ENCODE measurements around the gene HSD17B13.
"Not testable (repeated sequence)": the region's sequence is repeated elsewhere in the genome, so short reads cannot be mapped to it uniquely, and the experiment has no call there.

The HSD17B13 gene, protein sequence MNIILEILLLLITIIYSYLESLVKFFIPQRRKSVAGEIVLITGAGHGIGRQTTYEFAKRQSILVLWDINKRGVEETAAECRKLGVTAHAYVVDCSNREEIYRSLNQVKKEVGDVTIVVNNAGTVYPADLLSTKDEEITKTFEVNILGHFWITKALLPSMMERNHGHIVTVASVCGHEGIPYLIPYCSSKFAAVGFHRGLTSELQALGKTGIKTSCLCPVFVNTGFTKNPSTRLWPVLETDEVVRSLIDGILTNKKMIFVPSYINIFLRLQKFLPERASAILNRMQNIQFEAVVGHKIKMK

DNA sequence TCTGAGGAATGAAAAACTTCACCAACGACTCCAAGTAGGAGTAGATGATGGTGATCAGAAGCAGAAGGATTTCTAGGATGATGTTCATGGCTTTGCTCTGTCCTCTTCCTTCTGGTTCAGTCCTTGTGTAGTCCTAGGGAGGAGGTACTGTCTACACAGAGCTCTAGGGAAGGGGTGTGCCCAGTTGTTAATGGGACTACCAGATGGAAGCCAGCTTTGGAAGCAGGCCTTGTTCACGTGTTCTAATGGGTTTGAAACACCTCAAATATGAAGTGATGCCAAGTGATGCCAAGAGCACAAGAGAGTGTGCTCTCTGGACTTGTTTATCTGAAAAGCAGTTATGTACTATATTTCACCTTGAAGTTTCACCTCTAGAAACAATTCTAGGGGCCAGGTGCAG, at the start of gene HSD17B13:
TSS of gene HSD17B13 (minus strand) at position 129 of the 400 bp plus-strand sequence. CDS start at position 88, 41 bp downstream.
- DNase-seq (ENCODE audit: low read depth in 2 of 2), result no peak

GRCh38 chr4:87370068-87370467, 47.4 kb upstream of the HSD17B13 start:
- DNase-seq (ENCODE audit: low read depth in 2 of 2), result no peak

DNA sequence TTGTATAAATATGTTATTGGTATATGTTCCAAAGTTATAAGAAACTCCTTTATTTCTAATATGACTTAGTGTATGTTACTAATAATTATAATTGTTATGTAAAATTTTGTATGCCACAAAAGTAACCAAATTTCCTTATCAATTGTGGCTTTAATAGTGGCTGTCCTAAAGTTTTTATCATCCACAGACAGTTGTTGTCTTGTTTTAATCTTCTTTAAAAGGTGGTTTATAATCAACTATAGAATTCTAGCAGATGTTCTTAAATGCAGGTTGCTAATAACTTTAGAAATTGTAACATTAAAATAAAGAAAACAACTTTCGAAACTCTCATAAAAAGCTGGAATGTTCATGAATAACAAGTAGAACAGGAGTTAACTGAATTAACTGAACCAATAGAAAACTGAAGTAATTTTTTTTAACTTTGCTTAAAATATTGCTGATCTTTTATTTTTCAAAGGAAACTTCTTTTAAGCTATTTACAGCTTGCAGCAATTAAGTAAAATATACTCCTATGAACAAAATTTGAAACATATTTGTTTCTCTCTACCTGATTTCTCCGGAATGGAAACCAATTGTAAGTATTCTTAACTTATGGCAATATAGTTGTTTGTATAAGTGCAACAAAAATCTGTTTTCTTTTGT, 44.0 kb upstream of the HSD17B13 start:
- no peak for DNase-seq (ENCODE audit: low read depth in 2 of 2)

- no peak for DNase-seq (ENCODE audit: low read depth in 2 of 2)
Observed at GRCh38 chr4:87365348-87365747, 42.7 kb upstream of the HSD17B13 start.

DNA sequence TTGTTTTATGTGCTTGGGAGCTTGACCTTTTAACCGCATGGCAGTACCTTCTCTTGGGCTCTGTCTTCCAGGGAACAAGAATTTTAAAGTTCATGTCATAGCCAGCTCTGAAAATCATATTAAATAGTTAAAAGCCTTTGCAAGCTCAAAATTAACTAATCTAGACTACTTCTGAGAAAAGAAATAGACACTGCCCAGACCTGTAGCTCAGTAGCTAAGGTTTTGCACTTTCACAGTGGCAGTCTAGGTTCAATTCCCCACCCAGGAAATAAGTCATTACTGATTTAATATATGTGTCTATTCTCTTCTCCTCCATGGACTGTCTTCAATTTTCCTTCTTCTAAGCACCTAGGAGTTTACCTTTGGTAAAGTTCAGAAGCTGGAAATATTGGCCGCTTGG, 40.9 kb upstream of the HSD17B13 start:
- DNase-seq (ENCODE audit: low read depth in 2 of 2), result no peak

DNA sequence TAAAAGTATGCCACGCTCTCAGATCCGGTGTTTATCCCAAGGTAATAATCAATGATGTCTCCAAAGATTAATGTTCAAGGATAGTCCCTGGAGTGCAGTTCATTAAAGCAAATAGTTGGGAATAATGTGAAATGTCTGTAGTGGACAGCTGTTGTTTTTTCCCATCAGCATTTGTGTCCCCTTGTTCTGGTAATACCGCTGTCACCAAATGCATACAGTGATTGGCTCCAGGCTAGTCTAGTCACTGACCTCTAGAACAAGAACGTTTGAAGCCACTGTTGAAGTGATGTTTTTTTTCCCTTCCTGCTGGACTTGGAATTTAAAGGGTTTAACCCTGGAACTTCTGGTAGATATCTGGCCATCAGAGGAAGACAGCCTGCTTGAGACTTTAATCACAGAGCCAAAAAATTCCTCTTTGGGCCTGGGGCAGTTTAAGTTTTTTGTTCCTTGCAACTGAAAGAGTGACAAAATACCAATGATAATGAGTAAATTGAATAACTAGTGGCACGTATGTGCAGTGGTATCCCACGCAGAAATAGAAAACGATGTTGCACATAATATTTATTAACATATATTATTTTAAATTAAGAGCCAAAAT, 37.8 kb upstream of the HSD17B13 start:
- DNase-seq (ENCODE audit: low read depth in 2 of 2), result no peak

DNA sequence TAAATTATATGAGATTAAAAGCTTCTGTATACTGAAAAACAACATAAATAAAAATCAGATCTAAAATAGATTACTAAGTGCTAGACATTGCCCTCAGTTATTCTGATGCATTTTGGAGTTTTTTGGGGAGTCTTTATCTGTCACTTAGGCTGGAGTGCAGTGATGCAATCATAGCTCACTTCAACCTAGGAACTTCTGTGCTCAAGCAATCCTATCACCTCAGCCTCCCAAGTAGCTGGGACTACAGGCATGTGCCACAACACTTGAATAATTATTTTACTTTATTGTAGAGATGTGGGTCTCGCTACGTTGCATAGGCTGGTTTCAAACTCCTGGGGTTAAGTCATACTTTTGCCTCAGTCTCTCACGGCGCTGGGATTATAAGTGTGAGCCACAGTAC, 36.6 kb upstream of the HSD17B13 start:
- no peak for DNase-seq (ENCODE audit: low read depth in 2 of 2)

DNA sequence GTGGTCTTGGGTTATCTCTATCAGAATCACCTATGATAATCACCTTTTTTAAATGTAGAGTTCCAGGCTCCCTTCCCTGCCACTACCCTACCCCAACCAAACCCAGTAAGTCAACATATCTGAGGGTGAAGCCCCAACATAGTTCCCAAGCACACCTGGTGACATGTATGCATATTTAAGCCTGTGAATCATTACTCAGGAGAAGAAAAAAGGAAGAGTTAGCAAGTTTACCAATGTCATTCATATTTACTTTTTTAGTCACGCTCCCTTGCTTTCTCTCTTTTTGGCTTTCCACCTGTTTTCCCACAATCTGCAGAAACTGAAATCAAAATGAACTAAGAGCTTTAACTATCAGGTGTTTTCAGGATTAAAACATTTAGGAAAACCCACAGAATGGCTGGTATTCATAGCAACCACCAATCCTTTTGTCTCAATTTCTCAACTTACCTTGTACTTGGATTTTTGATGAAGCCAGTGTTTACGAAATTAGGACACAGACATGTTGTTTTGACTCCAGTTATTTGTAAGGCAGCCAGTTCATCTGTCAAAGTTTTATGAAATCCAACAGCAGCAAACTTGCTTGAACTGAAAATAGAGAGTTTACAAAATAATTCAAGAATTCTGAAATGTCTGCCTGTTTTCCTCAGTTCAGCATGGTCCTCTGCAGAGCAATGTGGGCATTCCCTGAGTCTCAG, 34.3 kb upstream of the HSD17B13 start:
- no peak for DNase-seq (ENCODE audit: low read depth in 2 of 2)

DNA sequence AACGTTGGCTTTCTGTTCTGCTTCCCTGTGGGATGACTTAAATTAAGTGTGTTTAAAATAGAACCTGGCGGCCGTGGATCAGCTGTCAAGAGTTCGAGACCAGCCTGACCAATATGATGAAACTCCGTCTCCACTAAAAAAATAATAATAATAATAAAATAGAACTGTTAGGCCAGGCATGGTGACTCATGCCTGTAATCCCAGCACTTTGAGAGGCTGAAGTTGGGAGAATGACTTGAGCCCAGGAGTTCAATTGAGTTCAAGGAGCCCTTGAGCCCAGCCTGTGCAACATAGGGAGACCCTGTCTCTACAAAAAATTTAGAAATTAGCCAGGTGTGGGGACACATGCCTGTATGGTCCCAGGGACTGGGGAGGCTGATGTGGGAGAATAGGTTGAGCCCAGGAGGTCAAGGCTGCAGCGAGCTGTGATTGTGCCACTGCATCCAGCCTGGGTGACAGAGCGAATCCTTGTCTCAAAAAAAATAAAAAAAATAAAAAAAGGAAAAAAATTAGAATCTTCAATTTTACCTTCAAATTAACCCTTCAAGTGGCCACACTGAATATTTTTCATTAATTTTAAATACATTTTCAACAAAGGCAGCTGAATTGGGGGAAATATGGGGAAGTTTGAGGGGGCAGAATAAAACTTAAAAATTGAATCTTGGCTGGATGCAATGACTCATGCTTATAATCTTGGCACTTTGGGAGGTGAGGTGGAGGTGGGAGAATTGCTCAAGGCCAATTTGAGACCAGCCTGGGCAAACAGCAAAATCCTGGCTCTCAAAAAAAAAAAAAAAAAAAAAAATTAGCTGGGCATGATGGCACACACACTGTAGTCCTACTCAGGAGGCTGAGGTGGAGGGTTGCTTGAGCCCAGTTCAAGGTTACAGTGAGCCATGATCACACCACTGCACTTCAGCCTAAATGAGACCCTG, 31.8 kb upstream of the HSD17B13 start:
- DNase-seq (ENCODE audit: low read depth in 2 of 2), result no peak

- peak; percentile 1 to 10 for DNase-seq (ENCODE audit: low read depth in 2 of 2)
Observed at GRCh38 chr4:87353592-87353991, 30.9 kb upstream of the HSD17B13 start.

- DNase-seq (ENCODE audit: low read depth in 2 of 2), result no peak
Observed at GRCh38 chr4:87345139-87345538, 22.5 kb upstream of the HSD17B13 start.

- no peak for DNase-seq (ENCODE audit: low read depth in 2 of 2)
Observed at GRCh38 chr4:87342872-87343271, 20.2 kb upstream of the HSD17B13 start.

DNA sequence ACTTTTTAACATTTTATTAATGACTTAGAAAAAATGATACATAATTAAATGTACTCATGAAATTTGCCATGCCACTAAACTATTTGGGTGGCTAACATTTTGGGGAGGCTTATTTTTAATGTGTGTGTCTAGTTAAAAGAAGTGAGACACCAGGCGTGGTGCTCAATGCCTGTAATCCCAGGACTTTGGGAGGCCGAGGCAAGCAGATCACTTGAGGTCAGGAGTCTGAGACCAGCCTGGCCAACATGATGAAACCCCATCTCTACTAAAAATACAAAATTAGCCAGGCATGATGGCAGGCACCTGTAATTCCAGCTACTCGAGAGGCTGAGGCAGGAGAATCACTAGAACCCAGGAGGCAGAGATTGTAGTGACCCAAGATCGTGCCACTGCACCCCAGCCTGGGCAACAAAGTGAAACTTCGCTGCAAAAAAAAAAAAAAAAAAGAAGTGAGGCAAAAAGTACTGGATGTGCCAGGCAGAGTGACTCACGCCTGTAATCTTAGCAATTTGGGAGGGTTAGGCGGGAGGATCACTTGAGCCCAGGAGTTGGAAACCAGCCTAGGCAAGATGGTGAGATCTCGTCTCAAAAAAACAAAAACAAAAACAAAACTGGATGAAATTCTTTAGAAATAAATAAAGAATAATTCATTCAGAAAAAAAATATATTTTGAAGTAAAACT, 19.4 kb upstream of the HSD17B13 start:
- DNase-seq (ENCODE audit: low read depth in 2 of 2), result not testable (repeated sequence)

- DNase-seq (ENCODE audit: low read depth in 2 of 2), result no peak
Observed at GRCh38 chr4:87339440-87339839, 16.8 kb upstream of the HSD17B13 start.

- no peak for DNase-seq (ENCODE audit: low read depth in 2 of 2)
Observed at GRCh38 chr4:87337361-87337760, 14.7 kb upstream of the HSD17B13 start.

DNA sequence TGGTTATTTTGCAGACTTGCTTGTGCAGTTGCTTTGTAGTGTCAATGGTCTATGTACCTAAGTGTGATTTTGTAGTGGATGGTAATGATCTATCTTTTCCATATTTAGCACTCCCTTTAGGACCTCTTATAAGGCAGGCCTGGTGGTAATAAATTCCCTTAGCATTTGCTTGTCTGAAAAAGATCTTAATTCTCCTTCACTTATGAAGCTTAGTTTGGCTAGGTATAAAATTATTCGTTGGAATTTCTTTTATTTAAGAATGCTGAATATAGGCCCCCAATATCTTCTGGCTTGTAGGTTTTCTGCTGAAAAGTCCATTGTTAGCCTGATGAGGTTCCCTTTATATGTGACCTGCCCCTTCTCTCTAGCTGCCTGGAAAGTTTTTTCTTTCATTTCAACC, 10.6 kb upstream of the HSD17B13 start:
- no peak for DNase-seq (ENCODE audit: low read depth in 2 of 2)

DNA sequence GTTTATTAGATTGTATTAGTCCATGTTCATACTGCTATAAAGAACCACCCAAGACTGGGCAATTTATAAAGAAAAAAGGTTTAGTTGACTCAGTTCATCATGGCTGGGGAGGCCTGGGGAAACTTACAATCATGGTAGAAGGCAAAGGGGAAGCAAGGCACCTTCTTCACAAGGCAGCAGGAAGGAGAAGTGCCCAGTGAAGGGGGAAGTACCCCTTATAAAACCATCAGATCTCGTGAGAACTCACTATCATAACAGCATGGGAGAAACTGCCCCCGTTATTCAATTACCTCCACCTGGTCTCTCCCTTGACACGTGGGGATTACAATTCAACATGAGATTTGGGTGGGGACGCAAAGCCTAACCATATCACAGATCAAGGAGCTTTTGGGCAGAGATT, 8.1 kb upstream of the HSD17B13 start:
- DNase-seq (ENCODE audit: low read depth in 2 of 2), result no peak

GRCh38 chr4:87327136-87327535, 4.5 kb upstream of the HSD17B13 start:
- DNase-seq (ENCODE audit: low read depth in 2 of 2), result no peak

GRCh38 chr4:87326460-87326859, 3.8 kb upstream of the HSD17B13 start:
- no peak for DNase-seq (ENCODE audit: low read depth in 2 of 2)

DNA sequence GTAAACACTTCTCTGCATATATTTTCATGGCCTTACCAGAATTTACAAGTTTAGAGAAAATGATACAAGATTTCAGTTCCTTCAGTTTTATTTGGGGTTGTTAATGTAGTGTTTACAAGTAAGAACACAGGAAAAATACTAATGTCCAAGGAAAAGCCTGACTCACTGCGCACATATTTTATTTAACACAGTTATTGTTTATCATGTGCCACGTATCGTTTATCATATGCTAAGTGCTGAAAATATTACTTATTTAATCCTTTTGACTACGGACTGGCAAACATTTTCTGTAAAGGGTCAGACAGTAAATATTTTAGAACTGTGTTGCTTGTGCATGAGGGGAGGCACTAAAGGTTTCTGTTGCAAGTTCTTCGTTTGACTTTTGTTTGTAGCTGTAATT, 794 bp downstream of the HSD17B13 start:
- DNase-seq (ENCODE audit: low read depth in 2 of 2), result no peak

DNA sequence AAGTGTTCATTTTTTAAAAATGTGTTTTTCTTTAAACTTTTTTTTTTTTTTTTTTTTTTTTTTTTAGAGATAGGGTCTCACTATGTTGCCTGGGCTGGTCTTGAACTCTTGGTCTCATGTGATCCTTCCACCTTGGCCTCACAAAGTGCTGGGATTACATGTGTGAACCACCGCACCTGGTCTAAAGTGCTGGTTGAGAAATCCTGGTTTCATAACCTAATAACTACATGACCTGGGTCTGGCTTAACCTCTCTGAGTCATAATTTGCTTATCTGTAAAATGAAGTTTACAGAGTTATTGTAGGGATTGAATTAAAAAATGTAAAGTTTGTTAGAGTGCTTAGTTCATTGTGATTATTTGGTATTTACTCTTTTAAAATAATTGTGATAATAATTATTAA, 5.2 kb downstream of the HSD17B13 start:
- no peak for DNase-seq (ENCODE audit: low read depth in 2 of 2)
